H1 (cell line): ENCODE data around the gene NRBF2.

ENCODE experiments used
- POLR2A ChIP-seq, 2 experiments: IDR thresholded peaks; 1 replicate in 1 of 2; 2 replicates in 1 of 2; pipeline ENCODE4 v1.6.1; 2011; ENCODE audit warnings: low read depth in 2 of 2, low read length in 2 of 2, mild to moderate bottlenecking in 2 of 2; ENCODE audit errors: control extremely low read depth in 1 of 2
- ZNF274 ChIP-seq: IDR thresholded peaks from 2 replicates; pipeline ENCODE4 v1.7.0; 2012; ENCODE audit warnings: low read length, borderline replicate concordance; ENCODE audit errors: extremely low read depth

DNA sequence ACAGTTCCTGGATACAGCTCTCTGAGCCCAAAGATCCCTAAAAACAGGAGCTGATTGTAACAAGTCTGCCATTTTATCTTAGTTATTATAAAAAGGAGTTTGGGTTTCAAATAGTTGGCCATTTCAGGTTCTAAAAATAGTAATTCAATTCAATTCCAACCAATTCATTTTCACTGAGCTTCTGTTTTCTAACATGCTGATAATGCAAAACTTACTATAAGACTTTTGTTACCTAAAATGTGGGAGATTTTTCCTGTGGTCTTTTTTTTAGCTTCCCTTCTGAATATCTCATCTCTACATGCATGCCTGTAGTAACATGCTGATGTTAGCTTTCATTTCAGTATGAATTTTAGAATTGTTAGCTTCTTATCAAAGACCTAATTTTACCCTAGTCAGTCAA is 13.4 kb downstream of the NRBF2 start:
- TF ChIP-seq POLR2A (IDR thresholded peaks at IDR 0.05; ENCODE audit: control extremely low read depth in 1 of 2, low read depth in 2 of 2, low read length in 2 of 2) = no peak
- no peak for TF ChIP-seq ZNF274
